Dendritic cell treated with granulocyte-macrophage colony-stimulating factor and Interleukin-4, amounts not matched to agents 40 ng/mL and 50 ng/mL, for 4 days (primary cell): ENCODE results near the gene ZNF33A.
"Not testable (repeated sequence)": the region's sequence is repeated elsewhere in the genome, so short reads cannot be mapped to it uniquely, and the experiment has no call there.

Experiments
- H3K27ac Mint-ChIP-seq: one replicate; pipeline ENCODE4 v1.8.0; 2022; ENCODE audit warnings: mild to moderate bottlenecking, mixed read lengths
- H3K27me3 Mint-ChIP-seq: one replicate; pipeline ENCODE4 v1.8.0; 2022; ENCODE audit warnings: mild to moderate bottlenecking, mixed read lengths
- H3K36me3 Mint-ChIP-seq: one replicate; pipeline ENCODE4 v1.8.0; 2022; ENCODE audit warnings: low read depth, mixed read lengths
- H3K4me1 Mint-ChIP-seq: one replicate; pipeline ENCODE4 v1.8.0; 2022; ENCODE audit warnings: low read depth, mixed read lengths
- H3K4me3 Mint-ChIP-seq: one replicate; pipeline ENCODE4 v1.8.0; 2022; ENCODE audit warnings: mild to moderate bottlenecking, moderate library complexity, mixed read lengths
- H3K9me3 Mint-ChIP-seq: one replicate; pipeline ENCODE4 v1.8.0; 2022; ENCODE audit warnings: mixed read lengths
- intact Hi-C: fragments of 100-400 bp; cut with micrococcal nuclease; formaldehyde crosslinking; loops from one replicate; pipeline ENCODE4 v1.15.0; 2022

The ZNF33A gene

DNA sequence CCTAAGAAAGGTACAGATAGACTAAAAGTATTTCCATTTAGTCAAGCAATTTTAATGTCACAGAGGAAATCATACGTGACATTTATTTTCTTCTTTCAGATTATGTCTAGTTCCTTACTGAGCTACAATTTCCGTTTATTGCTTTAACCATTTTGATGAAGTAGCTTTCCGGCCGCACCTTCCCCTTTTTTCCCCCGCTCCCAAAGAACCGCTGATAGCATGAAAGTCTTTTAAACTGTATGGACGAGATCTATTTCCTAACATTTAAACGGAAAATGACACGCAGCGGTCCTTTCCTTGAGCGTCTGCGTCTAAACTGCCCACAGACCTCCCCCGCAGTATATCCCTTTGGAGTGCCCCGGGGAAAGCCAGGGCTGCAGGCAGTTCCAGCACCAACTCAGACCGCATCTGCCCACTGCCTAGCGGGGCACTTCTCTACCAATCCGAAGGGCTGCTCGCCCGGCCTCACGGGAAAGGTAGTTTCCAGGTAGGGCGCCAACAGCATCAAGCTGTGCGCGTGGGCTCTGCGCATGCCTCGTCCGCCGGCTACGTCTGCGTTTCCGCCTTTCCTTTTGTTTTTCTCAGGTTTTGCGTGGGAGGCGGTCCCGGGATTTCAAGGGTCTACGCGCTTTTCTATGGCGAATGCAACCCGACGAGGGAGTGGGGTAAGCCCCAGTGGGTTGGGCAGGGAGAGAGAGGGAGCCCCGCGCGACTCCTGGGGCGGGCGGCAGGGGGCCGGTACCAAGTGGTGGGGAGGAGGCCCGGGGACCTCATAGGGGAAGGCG is at the start of gene ZNF33A:
Gene ZNF33A, plus strand, starts transcription at position 557 of the 785 bp plus-strand sequence. CDS start 1,667 bp downstream, outside the sequence.
- Mint-ChIP-seq H3K4me1 (peaks cover 43% of the 10 kb centered on the region), H3K27ac (peak within 1 kb of the TSS; percentile 100), H3K4me3 (peak within 1 kb of the TSS; percentile 94), H3K9me3 (peaks cover 10% of the 10 kb centered on the region), H3K27me3 (no peaks in the 10 kb centered on the region), H3K36me3 (peaks cover 46% of the 10 kb centered on the region)
- intact Hi-C loops, result loop anchor here (1.0 to 2.0 kb wide), 3 partner anchors 34 to 154 kb away; partner anchors contain the start of genes ZNF248, ZNF25 and ZNF37A

DNA sequence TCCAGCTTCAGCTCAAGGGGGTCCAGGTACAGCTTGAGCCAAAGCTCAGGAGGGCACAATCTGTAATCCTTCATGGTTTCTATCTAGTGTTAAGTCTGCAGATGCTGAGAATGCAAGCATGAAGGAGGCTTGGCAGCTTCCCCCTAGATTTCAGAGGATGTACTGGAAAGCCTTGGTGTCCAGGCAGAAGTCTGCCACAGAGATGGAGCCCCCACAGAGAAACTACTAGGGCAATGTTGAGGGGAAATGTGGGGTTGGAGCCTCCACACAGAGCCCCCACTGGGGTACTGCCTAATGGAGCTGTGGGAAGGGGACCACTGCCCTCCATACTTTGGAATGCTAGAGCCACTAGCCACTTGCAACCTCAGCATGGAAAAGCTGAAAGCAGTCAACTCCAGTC is 45.5 kb upstream of the ZNF33A start:
- Mint-ChIP-seq H3K27me3 (no peaks in the 10 kb centered on the region), H3K4me1 (no peaks in the 10 kb centered on the region), H3K27ac (no peak overlapping the region), H3K4me3 (no peak overlapping the region), H3K36me3 (peaks cover 92% of the 10 kb centered on the region), H3K9me3 (peaks cover 51% of the 10 kb centered on the region)
- intact Hi-C loops, result no loop called here

DNA sequence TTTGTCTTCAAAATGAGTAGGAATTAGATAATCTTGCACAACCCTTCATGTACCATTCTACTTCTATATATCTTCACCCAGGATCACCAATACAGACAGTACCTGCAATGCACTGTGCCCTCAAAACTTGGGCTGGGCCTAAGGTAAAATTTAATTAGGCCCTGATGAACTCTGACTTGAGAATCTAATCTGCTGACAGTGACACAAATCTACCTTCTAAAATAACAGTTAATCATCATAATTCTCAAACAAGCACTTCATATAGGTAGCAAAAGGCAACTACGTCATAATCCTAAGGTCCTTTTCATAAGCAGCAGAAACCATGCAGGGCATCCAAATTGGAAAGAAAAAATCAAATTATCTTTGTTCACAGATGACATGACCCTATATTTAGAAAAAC is 38.1 kb upstream of the ZNF33A start:
- Mint-ChIP-seq H3K27me3 (no peaks in the 10 kb centered on the region), H3K4me3 (no peak overlapping the region), H3K4me1 (peaks cover 23% of the 10 kb centered on the region), H3K27ac (no peak overlapping the region), H3K36me3 (peaks cover 53% of the 10 kb centered on the region), H3K9me3 (peaks cover 12% of the 10 kb centered on the region)
- intact Hi-C loops, result no loop called here

GRCh38 chr10:37975401-37975991 is 35.0 kb upstream of the ZNF33A start:
- Mint-ChIP-seq H3K36me3 (peaks cover 22% of the 10 kb centered on the region), H3K4me3 (peak overlapping the region; percentile 92), H3K27me3 (no peaks in the 10 kb centered on the region), H3K9me3 (no peaks in the 10 kb centered on the region), H3K27ac (peak overlapping the region; percentile 97), H3K4me1 (peaks cover 23% of the 10 kb centered on the region)
- intact Hi-C loops, result no loop called here

GRCh38 chr10:37976091-37976879 is 34.2 kb upstream of the ZNF33A start, which contains the start of gene ZNF25:
TSS of gene ZNF25 (minus strand) at chr10:37976647. CDS start at chr10:37971722, 4,925 bp downstream.
- Mint-ChIP-seq H3K9me3 (no peaks in the 10 kb centered on the region), H3K4me3 (peak within 1 kb of the TSS; percentile 92), H3K27me3 (no peaks in the 10 kb centered on the region), H3K4me1 (peaks cover 23% of the 10 kb centered on the region), H3K27ac (peak within 1 kb of the TSS; percentile 97), H3K36me3 (peaks cover 14% of the 10 kb centered on the region)
- intact Hi-C loops, result loop anchor here (1.0 kb wide), 3 partner anchors 34 to 119 kb away; partner anchors contain the start of genes ZNF248, ZNF33A and ZNF37A

- H3K4me3 Mint-ChIP-seq, result peak overlapping the region; percentile 92
- peaks cover 9% of the 10 kb centered on the region for H3K36me3 Mint-ChIP-seq
- H3K27me3 Mint-ChIP-seq, result no peaks in the 10 kb centered on the region
- H3K9me3 Mint-ChIP-seq, result no peaks in the 10 kb centered on the region
- H3K4me1 Mint-ChIP-seq, result peaks cover 23% of the 10 kb centered on the region
- peak overlapping the region; percentile 97 for H3K27ac Mint-ChIP-seq
- intact Hi-C loops, result loop anchor here (1.0 kb wide), 3 partner anchors 33 to 120 kb away; partner anchors contain the start of genes ZNF248, ZNF33A and ZNF37A
These were observed 33.6 kb upstream of the ZNF33A start for GRCh38 chr10:37976880-37977203.

DNA sequence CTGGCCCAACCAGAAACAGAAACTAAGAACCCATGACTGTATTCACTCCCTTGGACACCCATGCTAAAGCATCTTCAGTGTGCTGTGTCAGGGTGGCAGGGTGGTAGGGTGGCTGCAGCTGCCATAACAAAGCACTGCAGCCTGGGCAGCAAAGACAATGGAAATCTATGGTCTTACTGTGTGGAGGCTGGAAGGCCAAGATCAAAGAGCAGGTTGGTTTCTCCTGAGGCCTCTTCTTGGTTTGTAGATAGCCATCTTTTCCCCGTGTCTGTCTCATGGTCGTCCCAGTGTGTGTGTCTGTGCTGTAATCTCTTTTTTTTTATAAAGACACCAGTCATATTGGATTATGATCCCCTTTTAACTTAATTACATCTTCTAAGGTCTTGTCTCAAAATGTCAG is 18.8 kb upstream of the ZNF33A start:
- intact Hi-C loops, result no loop called here
- Mint-ChIP-seq H3K4me1 (no peaks in the 10 kb centered on the region), H3K36me3 (no peaks in the 10 kb centered on the region), H3K27ac (no peak overlapping the region), H3K4me3 (no peak overlapping the region), H3K9me3 (peaks cover 6% of the 10 kb centered on the region), H3K27me3 (no peaks in the 10 kb centered on the region)

- no peak overlapping the region for H3K27ac Mint-ChIP-seq
- peaks cover 9% of the 10 kb centered on the region for H3K9me3 Mint-ChIP-seq
- intact Hi-C loops, result no loop called here
- H3K4me1 Mint-ChIP-seq, result no peaks in the 10 kb centered on the region
- H3K4me3 Mint-ChIP-seq, result no peak overlapping the region
- no peaks in the 10 kb centered on the region for H3K36me3 Mint-ChIP-seq
- H3K27me3 Mint-ChIP-seq, result no peaks in the 10 kb centered on the region
These were observed 18.4 kb upstream of the ZNF33A start for GRCh38 chr10:37992083-37992482.

GRCh38 chr10:37998920-37999319 is 11.6 kb upstream of the ZNF33A start:
- H3K27ac Mint-ChIP-seq, intact Hi-C loops, H3K36me3 Mint-ChIP-seq, H3K4me1 Mint-ChIP-seq, H3K27me3 Mint-ChIP-seq, H3K4me3 Mint-ChIP-seq: not testable (repeated sequence)
- peaks cover 15% of the 10 kb centered on the region for H3K9me3 Mint-ChIP-seq

DNA sequence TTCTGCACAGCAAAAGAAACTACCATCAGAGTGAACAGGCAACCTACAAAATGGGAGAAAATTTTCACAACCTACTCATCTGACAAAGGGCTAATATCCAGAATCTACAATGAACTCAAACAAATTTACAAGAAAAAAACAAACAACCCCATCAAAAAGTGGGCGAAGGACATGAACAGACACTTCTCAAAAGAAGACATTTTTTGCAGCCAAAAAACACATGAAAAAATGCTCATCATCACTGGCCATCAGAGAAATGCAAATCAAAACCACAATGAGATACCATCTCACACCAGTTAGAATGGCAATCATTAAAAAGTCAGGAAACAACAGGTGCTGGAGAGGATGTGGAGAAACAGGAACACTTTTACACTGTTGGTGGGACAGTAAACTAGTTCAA is 10.0 kb upstream of the ZNF33A start:
- H3K27me3 Mint-ChIP-seq, H3K36me3 Mint-ChIP-seq, intact Hi-C loops, H3K27ac Mint-ChIP-seq, H3K4me1 Mint-ChIP-seq, H3K4me3 Mint-ChIP-seq: not testable (repeated sequence)
- H3K9me3 Mint-ChIP-seq, result peaks cover 15% of the 10 kb centered on the region

DNA sequence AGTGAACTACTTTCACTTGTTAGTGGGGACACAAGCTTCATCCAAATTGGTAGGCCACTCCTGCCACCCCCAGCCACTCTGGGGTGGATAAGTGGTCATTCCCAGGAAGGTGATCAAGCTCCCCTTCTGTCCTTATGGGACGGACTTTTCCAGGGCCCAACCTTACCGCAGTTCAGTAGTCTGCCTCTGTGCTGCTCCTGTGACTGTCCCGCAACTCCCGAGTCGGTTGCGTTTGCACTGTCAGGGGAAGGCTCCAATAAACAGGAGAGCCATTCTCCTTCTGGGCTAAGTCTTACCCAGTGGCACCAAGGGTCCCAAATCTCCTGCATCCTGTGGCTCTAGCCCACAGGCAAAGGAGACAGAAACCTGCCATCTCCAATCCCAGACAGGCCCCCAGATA is 7.4 kb upstream of the ZNF33A start:
- peaks cover 6% of the 10 kb centered on the region for H3K9me3 Mint-ChIP-seq
- peaks cover 12% of the 10 kb centered on the region for H3K4me1 Mint-ChIP-seq

GRCh38 chr10:38003588-38003987 is 6.9 kb upstream of the ZNF33A start:
- Mint-ChIP-seq H3K4me3 (no peak overlapping the region), H3K36me3 (peaks cover 4% of the 10 kb centered on the region), H3K9me3 (peaks cover 10% of the 10 kb centered on the region), H3K27me3 (no peaks in the 10 kb centered on the region), H3K27ac (no peak overlapping the region), H3K4me1 (peaks cover 16% of the 10 kb centered on the region)
- intact Hi-C loops, result no loop called here

More for the DNA sequence above, 7.4 kb upstream of the ZNF33A start:
- intact Hi-C loops, result no loop called here
- no peaks in the 10 kb centered on the region for H3K36me3 Mint-ChIP-seq
- H3K27me3 Mint-ChIP-seq, result no peaks in the 10 kb centered on the region
- no peak overlapping the region for H3K27ac Mint-ChIP-seq
- no peak overlapping the region for H3K4me3 Mint-ChIP-seq

DNA sequence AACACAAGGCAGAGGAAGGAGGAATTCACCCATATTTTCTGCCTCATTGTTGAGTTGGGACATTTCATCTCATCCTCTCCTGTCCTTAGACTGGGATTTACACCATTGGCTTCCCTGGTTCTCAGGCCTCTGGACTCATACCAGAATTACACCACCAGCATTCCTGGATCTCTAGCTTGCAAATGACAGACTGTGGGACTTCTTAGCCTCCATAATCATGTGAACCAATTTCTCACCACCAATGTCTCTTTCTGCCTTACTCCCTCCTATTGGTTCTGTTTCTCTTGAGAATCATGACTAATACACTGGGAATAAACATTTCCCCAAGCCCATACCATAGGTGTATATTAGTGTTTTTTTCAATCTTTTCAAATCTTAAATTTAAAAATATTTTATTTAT is 2.9 kb upstream of the ZNF33A start:
- H3K9me3 Mint-ChIP-seq, result peaks cover 10% of the 10 kb centered on the region
- peaks cover 18% of the 10 kb centered on the region for H3K36me3 Mint-ChIP-seq
- H3K27me3 Mint-ChIP-seq, result no peaks in the 10 kb centered on the region
- H3K4me1 Mint-ChIP-seq, result peaks cover 36% of the 10 kb centered on the region
- no peak overlapping the region for H3K4me3 Mint-ChIP-seq
- intact Hi-C loops, result no loop called here
- peak overlapping the region; percentile 76 for H3K27ac Mint-ChIP-seq

DNA sequence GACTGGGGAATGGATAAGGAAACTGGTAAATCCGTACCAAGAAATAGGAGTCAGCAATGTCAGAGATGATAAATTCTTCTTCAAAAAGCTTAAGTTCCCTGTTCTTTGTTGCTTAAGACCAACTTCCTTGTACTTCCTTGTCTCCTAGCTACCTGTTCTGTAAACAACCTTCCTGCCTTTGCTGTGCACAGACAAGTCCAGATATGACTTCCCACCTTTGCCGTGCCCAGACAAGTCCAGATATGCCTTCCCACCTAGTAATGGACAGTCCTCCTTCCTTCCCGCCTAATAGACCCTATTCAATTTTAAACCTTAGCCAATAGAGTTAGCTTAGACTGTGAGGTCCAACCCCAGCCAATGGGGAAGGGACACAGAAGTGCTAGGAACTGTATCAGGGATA is 2.5 kb upstream of the ZNF33A start:
- Mint-ChIP-seq H3K36me3 (peaks cover 23% of the 10 kb centered on the region), H3K9me3 (peaks cover 10% of the 10 kb centered on the region), H3K4me1 (peaks cover 38% of the 10 kb centered on the region), H3K27me3 (no peaks in the 10 kb centered on the region), H3K27ac (peak overlapping the region; percentile 76), H3K4me3 (no peak overlapping the region)
- intact Hi-C loops, result no loop called here
